ENCODE results near the gene ADARB1.

ADARB1 gene

GRCh38 chr21:45209685-45210284 is 135.4 kb downstream of the ADARB1 start:
- no peak for DNase-seq

GRCh38 chr21:45210461-45210983 is 136.1 kb downstream of the ADARB1 start:
- DNase-seq, result no peak

- no peak for DNase-seq
Observed at GRCh38 chr21:45211661-45212060, 137.3 kb downstream of the ADARB1 start.

- DNase-seq, result no peak
Observed at GRCh38 chr21:45213392-45213791, 139.0 kb downstream of the ADARB1 start.

GRCh38 chr21:45215213-45215612 is 140.8 kb downstream of the ADARB1 start:
- no peak for DNase-seq

GRCh38 chr21:45217010-45217409 is 142.6 kb downstream of the ADARB1 start:
- DNase-seq, result no peak

- no peak for DNase-seq
Observed at GRCh38 chr21:45219517-45219916, 145.1 kb downstream of the ADARB1 start.

GRCh38 chr21:45220071-45220481 is 145.7 kb downstream of the ADARB1 start:
- no peak for DNase-seq

GRCh38 chr21:45220714-45221490 is 146.5 kb downstream of the ADARB1 start:
- no peak for DNase-seq

- no peak for DNase-seq
Observed at GRCh38 chr21:45222001-45222400, 147.6 kb downstream of the ADARB1 start.

- DNase-seq, result no peak
Observed at GRCh38 chr21:45223236-45224185, 149.1 kb downstream of the ADARB1 start.

GRCh38 chr21:45224189-45224938 is 150.0 kb downstream of the ADARB1 start:
- DNase-seq, result no peak

- DNase-seq, result no peak
Observed at GRCh38 chr21:45225041-45225740, 150.8 kb downstream of the ADARB1 start.

GRCh38 chr21:45225741-45226327 is 151.5 kb downstream of the ADARB1 start:
- no peak for DNase-seq

GRCh38 chr21:45226540-45227326 is 152.4 kb downstream of the ADARB1 start:
- no peak for DNase-seq

GRCh38 chr21:45227735-45228134 is 153.4 kb downstream of the ADARB1 start:
- no peak for DNase-seq

GRCh38 chr21:45228171-45228641 is 153.8 kb downstream of the ADARB1 start:
- no peak for DNase-seq

GRCh38 chr21:45228656-45229240 is 154.4 kb downstream of the ADARB1 start:
- DNase-seq, result no peak

- DNase-seq, result no peak
Observed at GRCh38 chr21:45231705-45232104, 157.3 kb downstream of the ADARB1 start.

- no peak for DNase-seq
Observed at GRCh38 chr21:45234127-45234526, 159.7 kb downstream of the ADARB1 start.
